ENCODE data around the gene PLK1. TPM values are rescaled to one million over a fixed set of nuclear protein-coding genes. Genes with fewer than 3 reads are reported as not detected.

The PLK1 gene
- total and polyA plus RNA-seq, 2 of the 13 experiments (the other 11 are each of a cell fraction or from before 2014, with no cell fraction given) = 71.5 to 76.3 TPM

DNA sequence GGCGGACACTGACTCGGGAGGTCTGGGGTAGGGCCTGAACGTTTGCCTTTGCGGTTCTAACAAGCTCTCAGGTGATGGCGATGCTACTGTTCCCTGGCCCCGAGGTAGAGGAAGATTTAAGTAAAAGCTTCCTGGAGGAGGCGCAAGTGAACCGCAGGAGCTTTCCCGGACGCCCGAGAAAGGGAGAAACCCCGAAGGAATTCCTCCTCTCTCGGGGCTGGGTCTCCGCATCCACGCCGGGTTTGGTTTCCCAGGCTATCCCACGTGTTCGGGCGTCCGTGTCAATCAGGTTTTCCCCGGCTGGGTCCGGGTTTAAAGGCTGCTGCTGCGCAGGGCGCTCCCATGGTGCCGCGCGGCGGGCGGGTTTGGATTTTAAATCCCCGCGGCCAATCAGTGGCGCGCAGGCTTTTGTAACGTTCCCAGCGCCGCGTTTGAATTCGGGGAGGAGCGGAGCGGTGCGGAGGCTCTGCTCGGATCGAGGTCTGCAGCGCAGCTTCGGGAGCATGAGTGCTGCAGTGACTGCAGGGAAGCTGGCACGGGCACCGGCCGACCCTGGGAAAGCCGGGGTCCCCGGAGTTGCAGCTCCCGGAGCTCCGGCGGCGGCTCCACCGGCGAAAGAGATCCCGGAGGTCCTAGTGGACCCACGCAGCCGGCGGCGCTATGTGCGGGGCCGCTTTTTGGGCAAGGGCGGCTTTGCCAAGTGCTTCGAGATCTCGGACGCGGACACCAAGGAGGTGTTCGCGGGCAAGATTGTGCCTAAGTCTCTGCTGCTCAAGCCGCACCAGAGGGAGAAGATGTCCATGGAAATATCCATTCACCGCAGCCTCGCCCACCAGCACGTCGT is at the start of gene PLK1 (continued):
- TF ChIP-seq ZBTB10 (CRISPR knock-in tag; IDR thresholded peaks at IDR 0.05; ENCODE audit: borderline replicate concordance) (no peak), ZNF564 (CRISPR knock-in tag; IDR thresholded peaks at IDR 0.05) (peak; percentile 99; the same call in 1 of the 2 replicates), PLRG1 (conservative IDR thresholded peaks at IDR 0.05) (no peak), ZNF781 (CRISPR knock-in tag; IDR thresholded peaks at IDR 0.05; ENCODE audit: borderline replicate concordance, not compliant biosample characterization) (peak; percentile 56), ZKSCAN8 (CRISPR knock-in tag; IDR thresholded peaks at IDR 0.05; ENCODE audit: borderline replicate concordance) (peak; percentile 91), CBFB (CRISPR knock-in tag; IDR thresholded peaks at IDR 0.05) (peak; percentile 76), ARNT2 (CRISPR knock-in tag; IDR thresholded peaks at IDR 0.05; ENCODE audit: low read depth) (peak; percentile 100), SOX13 (IDR thresholded peaks at IDR 0.05) (no peak; the same call in 1 of the 2 replicates), SOX13 (CRISPR knock-in tag; conservative IDR thresholded peaks at IDR 0.05 in 1 of 2, IDR thresholded peaks at IDR 0.05 in 1 of 2) (peak in 1 of 2 experiments; percentile 43; a peak in 2 of 4 replicates), POLR2G (IDR thresholded peaks at IDR 0.05; ENCODE audit: low read depth, low read length) (peak; percentile 93), ZNF431 (CRISPR knock-in tag; IDR thresholded peaks at IDR 0.05; ENCODE audit: borderline replicate concordance, low read depth) (peak; percentile 97), FOXJ3 (CRISPR knock-in tag; IDR thresholded peaks at IDR 0.05; ENCODE audit: borderline replicate concordance) (0 out of 2 replicates have a peak, but pooled peaks have one; percentile 40), ATF7-NPFF (CRISPR knock-in tag; IDR thresholded peaks at IDR 0.05; ENCODE audit: low read depth) (peak; percentile 100), ZMYM4 (CRISPR knock-in tag; IDR thresholded peaks at IDR 0.05) (peak; percentile 98), ZNF652 (CRISPR knock-in tag; IDR thresholded peaks at IDR 0.05; ENCODE audit: borderline replicate concordance, low read depth) (no peak)
- TF ChIP-seq, protein P1, sequence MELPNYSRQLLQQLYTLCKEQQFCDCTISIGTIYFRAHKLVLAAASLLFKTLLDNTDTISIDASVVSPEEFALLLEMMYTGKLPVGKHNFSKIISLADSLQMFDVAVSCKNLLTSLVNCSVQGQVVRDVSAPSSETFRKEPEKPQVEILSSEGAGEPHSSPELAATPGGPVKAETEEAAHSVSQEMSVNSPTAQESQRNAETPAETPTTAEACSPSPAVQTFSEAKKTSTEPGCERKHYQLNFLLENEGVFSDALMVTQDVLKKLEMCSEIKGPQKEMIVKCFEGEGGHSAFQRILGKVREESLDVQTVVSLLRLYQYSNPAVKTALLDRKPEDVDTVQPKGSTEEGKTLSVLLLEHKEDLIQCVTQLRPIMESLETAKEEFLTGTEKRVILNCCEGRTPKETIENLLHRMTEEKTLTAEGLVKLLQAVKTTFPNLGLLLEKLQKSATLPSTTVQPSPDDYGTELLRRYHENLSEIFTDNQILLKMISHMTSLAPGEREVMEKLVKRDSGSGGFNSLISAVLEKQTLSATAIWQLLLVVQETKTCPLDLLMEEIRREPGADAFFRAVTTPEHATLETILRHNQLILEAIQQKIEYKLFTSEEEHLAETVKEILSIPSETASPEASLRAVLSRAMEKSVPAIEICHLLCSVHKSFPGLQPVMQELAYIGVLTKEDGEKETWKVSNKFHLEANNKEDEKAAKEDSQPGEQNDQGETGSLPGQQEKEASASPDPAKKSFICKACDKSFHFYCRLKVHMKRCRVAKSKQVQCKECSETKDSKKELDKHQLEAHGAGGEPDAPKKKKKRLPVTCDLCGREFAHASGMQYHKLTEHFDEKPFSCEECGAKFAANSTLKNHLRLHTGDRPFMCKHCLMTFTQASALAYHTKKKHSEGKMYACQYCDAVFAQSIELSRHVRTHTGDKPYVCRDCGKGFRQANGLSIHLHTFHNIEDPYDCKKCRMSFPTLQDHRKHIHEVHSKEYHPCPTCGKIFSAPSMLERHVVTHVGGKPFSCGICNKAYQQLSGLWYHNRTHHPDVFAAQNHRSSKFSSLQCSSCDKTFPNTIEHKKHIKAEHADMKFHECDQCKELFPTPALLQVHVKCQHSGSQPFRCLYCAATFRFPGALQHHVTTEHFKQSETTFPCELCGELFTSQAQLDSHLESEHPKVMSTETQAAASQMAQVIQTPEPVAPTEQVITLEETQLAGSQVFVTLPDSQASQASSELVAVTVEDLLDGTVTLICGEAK (IDR thresholded peaks at IDR 0.05) = no peak
- TF ChIP-seq, protein P1 (CRISPR knock-in tag; IDR thresholded peaks at IDR 0.05) = peak; percentile 82; the same call in 1 of the 2 replicates

Data from HepG2 (cell line).